IPS DF 19.7 (cell line): ENCODE results near the gene HCLS1.

Experiments used
- DNase-seq: peaks from one replicate; pipeline ENCODE4 v3.0.0-alpha.2; 2013; ENCODE audit warnings: low read depth, low spot score

The HCLS1 gene

DNA sequence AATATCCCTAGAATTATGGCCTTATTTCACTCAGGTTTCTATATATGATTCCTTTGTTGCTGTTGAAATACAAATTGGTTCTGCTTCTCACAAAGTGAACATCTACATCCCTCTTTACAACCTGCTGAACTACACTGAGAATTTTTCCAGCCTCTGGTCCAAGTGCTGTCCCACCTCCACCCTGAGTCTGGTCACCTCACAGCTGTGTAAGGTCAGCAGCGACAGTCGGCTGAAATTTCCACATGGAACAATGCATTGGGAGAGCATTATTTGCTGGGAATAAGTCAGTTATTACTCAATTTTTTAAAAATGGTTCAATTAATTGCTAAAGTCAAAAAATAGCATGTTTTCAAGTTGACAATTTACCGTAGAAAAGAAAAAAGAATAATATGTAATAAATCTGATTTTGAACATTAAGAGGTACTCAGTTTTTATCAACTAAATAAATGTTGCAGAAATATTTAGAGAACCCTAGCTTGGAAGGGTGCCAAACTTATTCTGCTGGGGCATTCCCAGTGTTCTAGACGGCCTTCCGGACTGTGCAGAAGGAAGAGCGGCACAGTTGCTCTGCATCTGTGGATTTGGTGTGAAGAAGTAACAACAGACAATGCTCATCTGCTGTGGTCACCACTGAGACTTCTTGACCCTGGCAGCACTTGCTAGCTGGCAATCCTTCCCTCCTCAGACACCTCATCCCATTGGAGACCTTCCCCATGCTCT is 1.8 kb downstream of the HCLS1 start:
- no peak for DNase-seq

- no peak for DNase-seq
These were observed 6.0 kb downstream of the HCLS1 start for GRCh38 chr3:121654493-121655385.

GRCh38 chr3:121651684-121652083 is 9.0 kb downstream of the HCLS1 start:
- no peak for DNase-seq

DNA sequence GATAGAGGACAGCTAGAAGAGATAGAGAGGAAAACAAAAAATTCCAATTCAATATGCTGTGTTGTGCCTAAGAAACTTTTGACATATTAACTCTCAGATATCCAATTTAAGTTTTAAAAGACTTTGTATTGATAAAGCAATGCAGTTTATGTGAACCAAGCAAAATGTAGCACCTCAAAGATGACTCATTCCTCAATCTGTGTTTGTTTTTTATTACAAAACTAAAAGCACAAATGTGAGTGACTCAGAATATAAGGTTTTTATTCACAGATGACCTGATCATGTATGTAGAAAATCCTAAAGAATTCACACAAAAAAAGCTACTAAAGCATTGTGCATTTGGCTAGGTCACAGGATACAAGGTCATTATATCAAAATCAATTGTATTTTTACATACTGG is 11.1 kb downstream of the HCLS1 start:
- no peak for DNase-seq

- DNase-seq: no peak
These were observed 12.3 kb downstream of the HCLS1 start for GRCh38 chr3:121648219-121648958.

DNA sequence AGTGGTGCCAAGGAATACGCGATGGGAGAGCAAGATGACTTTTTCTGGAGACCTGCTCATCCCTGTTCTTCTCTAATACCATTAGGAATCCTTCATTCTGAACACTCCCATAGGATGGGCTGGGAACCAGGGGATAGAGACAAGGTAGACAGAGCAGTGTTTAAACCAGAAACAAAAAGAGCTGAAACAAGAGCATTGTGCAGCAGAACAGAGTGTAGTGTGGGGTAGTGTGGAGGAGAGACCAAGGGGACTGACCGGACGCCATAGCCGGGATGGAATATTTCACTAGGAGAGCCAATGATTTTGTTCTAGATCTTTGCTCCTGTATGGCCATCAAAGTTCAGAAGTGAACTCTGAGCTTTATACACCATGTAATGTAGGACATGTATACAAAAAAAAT is 15.6 kb downstream of the HCLS1 start:
- DNase-seq: no peak

- DNase-seq: no peak
These were observed 17.9 kb downstream of the HCLS1 start for GRCh38 chr3:121642601-121643314.

- no peak for DNase-seq
These were observed 19.6 kb downstream of the HCLS1 start for GRCh38 chr3:121641127-121641526.

DNA sequence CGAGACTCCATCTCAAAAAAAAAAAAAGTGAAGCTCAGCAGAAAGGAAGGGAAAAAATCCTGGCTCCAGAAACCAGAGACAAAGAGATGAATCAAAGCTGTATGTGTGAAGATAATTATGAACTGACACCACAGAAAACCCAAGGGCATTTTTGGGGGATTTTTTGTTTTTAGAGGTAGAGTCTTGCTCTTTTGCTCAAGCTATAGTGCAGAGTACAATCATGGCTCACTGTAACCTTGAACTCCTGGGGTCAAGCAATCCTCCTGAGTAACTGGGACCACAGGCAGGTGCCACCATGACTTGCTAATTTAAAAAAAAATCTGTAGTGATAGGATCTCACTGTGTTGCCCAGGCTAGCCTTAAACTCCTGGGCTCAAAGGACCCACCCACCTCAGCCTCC is 22.8 kb downstream of the HCLS1 start:
- no peak for DNase-seq

GRCh38 chr3:121630355-121630754 is 30.3 kb downstream of the HCLS1 start:
- DNase-seq: no peak

GRCh38 chr3:121629601-121630000 is 31.1 kb downstream of the HCLS1 start:
- no peak for DNase-seq

DNA sequence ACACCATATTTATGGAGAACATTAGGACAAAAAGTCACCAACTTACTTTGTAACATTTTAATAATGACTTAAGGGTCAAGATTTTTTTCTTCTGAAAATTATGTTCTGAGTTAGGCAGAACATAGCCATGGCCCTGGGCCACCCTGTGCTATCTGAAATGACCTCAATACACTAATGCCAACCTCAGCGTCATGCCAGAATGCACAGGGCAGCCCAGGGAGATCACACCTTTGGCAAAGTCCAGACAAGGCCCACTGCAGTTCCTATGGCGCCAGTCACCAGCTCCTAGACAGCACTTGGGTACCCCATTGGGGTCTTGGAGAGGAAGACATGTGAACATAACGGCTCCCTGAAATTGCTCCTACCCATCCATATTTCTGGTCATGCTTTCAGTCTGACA is 33.1 kb downstream of the HCLS1 start:
- DNase-seq: no peak

GRCh38 chr3:121627211-121627610 is 33.5 kb downstream of the HCLS1 start:
- no peak for DNase-seq

GRCh38 chr3:121626495-121626894 is 34.2 kb downstream of the HCLS1 start:
- no peak for DNase-seq

DNA sequence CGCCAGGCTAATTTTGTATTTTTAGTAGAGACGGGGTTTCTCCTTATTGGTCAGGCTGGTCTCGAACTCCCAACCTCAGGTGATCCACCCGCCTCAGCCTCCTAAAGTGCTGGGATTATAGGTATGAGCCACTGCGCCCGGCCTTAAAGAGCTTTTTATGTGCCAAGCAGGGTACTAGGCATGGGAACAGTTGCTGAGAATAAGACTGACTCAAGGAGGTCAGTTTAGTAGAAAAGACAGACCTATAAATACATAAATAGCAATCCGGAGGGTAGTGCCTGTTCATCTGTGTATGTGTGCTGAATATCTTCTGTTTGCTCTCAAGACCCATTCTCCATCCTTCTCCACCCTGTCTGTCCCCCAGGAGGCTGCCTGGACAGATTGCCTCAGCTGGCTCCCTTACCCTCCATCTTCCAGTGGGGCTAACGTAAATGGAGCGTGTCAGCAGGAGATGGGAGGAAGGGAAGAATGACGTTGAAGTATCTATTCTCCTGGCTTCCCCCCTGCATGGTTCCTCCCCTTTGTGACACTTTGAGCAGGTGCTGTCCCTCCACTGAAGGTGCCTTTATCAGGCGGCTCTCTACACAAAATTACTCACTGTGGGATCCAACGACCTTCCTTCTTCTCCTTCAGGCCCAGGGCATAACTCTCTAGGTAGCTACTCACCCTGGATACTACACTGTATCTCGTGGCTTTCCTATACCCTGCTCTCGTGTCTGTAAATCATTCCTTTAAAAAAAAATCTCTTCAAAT is 36.4 kb downstream of the HCLS1 start:
- DNase-seq: no peak

- DNase-seq: no peak
These were observed 39.2 kb downstream of the HCLS1 start for GRCh38 chr3:121621491-121621890.

GRCh38 chr3:121619691-121620090 is 41.0 kb downstream of the HCLS1 start:
- DNase-seq: no peak

DNA sequence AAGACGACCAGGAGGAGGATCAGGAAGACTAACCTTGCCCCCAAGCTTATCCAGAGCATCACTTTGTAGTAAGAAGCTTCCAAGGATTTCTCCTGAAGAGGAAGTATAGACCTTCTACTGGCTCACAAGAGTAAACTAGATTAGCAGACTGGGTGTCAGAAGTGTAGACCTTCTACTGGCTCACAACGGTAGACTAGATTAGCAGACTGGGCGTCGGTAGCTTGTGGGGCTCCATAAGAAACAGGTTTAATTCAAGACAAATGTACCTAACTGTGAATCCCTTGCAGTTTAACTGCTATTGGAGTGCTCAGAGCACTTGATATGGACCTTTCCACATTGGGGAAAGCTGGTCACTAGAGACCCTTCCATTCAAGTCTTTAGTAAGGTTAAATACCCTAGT is 54.6 kb downstream of the HCLS1 start:
- no peak for DNase-seq

- no peak for DNase-seq
These were observed 55.9 kb downstream of the HCLS1 start for GRCh38 chr3:121604759-121605158.

- no peak for DNase-seq
These were observed 59.4 kb downstream of the HCLS1 start for GRCh38 chr3:121601212-121601812.
